Measurements from ENCODE around the gene CACNA2D4.

The CACNA2D4 gene

GRCh38 chr12:1870998-1871917 is 47.2 kb downstream of the CACNA2D4 start:
- Mint-ChIP-seq H3K4me1 (ENCODE audit: low read depth) (no peaks in the 10 kb centered on the region), H3K9me3 (no peaks in the 10 kb centered on the region), H3K36me3 (ENCODE audit: low read depth) (no peaks in the 10 kb centered on the region), H3K27ac (no peak overlapping the region), H3K27me3 (ENCODE audit: low read depth) (peaks cover 6% of the 10 kb centered on the region), H3K4me3 (no peak overlapping the region)
- DNase-seq (ENCODE audit: low spot score) = no peak

DNA sequence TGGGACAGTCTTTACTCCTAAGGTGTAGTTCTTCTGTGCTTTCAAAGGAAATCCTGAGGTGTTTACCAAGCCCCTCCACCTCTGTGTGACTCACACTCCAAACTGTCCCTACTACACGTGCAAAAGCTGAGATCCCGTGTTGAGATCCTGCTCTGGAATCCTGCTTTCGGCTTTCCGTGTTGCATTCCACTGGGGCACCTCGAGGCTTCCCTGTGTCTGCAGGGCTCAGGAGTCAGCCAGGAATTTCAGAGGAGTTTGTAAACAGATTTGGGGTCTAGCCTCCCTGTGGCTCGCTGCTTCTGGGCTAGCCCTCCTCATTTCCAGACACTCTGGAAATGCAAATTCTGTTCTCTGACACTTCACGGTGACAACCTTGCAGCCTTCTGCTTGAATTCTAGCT is 48.4 kb downstream of the CACNA2D4 start:
- no peak overlapping the region for H3K4me3 Mint-ChIP-seq
- no peak for DNase-seq (ENCODE audit: low spot score)
- H3K27me3 Mint-ChIP-seq (ENCODE audit: low read depth) = peaks cover 10% of the 10 kb centered on the region
- no peaks in the 10 kb centered on the region for H3K9me3 Mint-ChIP-seq
- H3K27ac Mint-ChIP-seq = no peak overlapping the region
- no peaks in the 10 kb centered on the region for H3K4me1 Mint-ChIP-seq (ENCODE audit: low read depth)
- H3K36me3 Mint-ChIP-seq (ENCODE audit: low read depth) = no peaks in the 10 kb centered on the region

- Mint-ChIP-seq H3K27me3 (ENCODE audit: low read depth) (peaks cover 10% of the 10 kb centered on the region), H3K27ac (no peak overlapping the region), H3K4me3 (no peak overlapping the region), H3K4me1 (ENCODE audit: low read depth) (no peaks in the 10 kb centered on the region), H3K9me3 (no peaks in the 10 kb centered on the region), H3K36me3 (ENCODE audit: low read depth) (no peaks in the 10 kb centered on the region)
- no peak for DNase-seq (ENCODE audit: low spot score)
Observed at GRCh38 chr12:1869145-1869544, 49.3 kb downstream of the CACNA2D4 start.

DNA sequence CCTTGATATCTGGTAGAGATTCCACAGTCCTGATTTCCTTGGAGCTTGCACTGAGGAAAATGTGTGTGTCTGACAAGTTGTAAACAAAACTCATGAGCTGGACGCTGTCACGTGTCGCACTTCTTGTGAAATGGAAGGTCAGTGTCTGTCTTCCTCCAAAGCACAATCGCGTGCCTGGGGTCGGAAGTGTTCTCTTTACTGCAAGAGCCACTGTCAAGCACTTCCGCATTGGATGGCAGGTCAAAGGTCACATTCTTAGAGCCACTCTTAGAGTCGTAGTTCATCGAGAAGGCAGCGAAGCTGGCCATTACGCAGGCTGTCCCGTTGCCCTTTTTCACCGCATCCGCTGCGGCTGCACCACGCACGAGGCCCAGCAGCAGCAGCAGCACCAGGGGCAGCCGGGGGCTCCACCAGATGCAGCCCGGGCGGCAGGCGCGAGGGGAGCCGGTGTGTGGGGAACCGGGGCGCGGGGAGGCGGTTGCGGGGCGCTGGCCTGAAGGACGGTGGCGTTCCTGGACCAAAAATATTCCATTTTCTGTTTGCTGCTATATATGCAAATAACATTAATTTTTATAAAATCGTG is 53.1 kb downstream of the CACNA2D4 start:
- H3K36me3 Mint-ChIP-seq (ENCODE audit: low read depth) = no peaks in the 10 kb centered on the region
- peaks cover 10% of the 10 kb centered on the region for H3K27me3 Mint-ChIP-seq (ENCODE audit: low read depth)
- DNase-seq (ENCODE audit: low spot score) = no peak
- no peaks in the 10 kb centered on the region for H3K4me1 Mint-ChIP-seq (ENCODE audit: low read depth)
- no peak overlapping the region for H3K4me3 Mint-ChIP-seq
- no peak overlapping the region for H3K27ac Mint-ChIP-seq
- no peaks in the 10 kb centered on the region for H3K9me3 Mint-ChIP-seq

- Mint-ChIP-seq H3K4me3 (no peak overlapping the region), H3K27ac (no peak overlapping the region), H3K27me3 (ENCODE audit: low read depth) (peaks cover 10% of the 10 kb centered on the region), H3K4me1 (ENCODE audit: low read depth) (no peaks in the 10 kb centered on the region), H3K36me3 (ENCODE audit: low read depth) (no peaks in the 10 kb centered on the region), H3K9me3 (no peaks in the 10 kb centered on the region)
- no peak for DNase-seq (ENCODE audit: low spot score)
Observed at GRCh38 chr12:1864867-1865266, 53.6 kb downstream of the CACNA2D4 start.

- Mint-ChIP-seq H3K36me3 (ENCODE audit: low read depth) (no peaks in the 10 kb centered on the region), H3K4me1 (ENCODE audit: low read depth) (no peaks in the 10 kb centered on the region), H3K27me3 (ENCODE audit: low read depth) (peaks cover 10% of the 10 kb centered on the region), H3K9me3 (no peaks in the 10 kb centered on the region), H3K4me3 (no peak overlapping the region), H3K27ac (no peak overlapping the region)
- no peak for DNase-seq (ENCODE audit: low spot score)
Observed at GRCh38 chr12:1864456-1864855, 54.0 kb downstream of the CACNA2D4 start.

GRCh38 chr12:1863823-1864222 is 54.6 kb downstream of the CACNA2D4 start:
- Mint-ChIP-seq H3K9me3 (no peaks in the 10 kb centered on the region), H3K4me1 (ENCODE audit: low read depth) (no peaks in the 10 kb centered on the region), H3K27ac (no peak overlapping the region), H3K4me3 (no peak overlapping the region), H3K36me3 (ENCODE audit: low read depth) (no peaks in the 10 kb centered on the region), H3K27me3 (ENCODE audit: low read depth) (peaks cover 10% of the 10 kb centered on the region)
- no peak for DNase-seq (ENCODE audit: low spot score)

DNA sequence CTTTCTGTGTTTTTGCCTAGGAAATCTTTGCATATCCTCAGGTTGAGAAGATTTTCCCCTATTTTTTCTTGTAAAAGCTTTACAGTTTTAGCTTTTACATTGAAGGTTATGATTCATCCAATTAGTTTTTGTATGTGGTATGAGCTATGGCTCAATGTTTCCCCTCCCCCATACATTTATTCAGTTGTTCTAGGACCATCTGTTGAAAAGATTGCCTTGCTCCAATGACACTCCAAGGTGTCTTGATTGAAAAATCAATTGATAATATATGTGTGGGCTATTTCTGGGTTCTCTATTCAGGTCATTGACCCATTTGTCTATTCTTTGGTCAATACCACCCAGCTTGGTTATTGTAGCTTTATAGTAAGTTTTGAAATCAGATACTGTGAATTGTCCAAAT is 55.5 kb downstream of the CACNA2D4 start:
- Mint-ChIP-seq H3K36me3 (ENCODE audit: low read depth) (no peaks in the 10 kb centered on the region), H3K4me3 (no peak overlapping the region), H3K27me3 (ENCODE audit: low read depth) (peaks cover 10% of the 10 kb centered on the region), H3K27ac (no peak overlapping the region), H3K9me3 (no peaks in the 10 kb centered on the region), H3K4me1 (ENCODE audit: low read depth) (no peaks in the 10 kb centered on the region)
- DNase-seq (ENCODE audit: low spot score) = no peak

DNA sequence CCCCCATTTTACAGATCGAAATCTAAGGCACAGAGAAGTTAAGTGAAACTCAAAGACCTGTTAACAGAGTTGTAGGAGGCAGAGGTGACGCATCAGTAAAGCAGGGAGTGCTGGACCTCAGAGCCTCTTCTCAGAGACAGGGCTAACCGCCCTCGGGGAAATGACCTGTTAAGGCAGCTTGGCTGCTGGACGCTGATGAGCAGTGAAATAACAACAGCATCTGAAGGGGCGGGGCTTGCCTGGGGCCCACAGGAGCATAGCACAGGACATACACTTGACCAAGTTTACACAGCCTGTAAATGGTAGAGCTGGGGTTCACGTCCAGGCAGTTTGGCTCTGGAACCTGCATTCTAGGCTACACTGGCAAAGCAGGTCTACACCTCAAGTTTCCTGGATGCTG is 58.8 kb downstream of the CACNA2D4 start:
- Mint-ChIP-seq H3K4me3 (no peak overlapping the region), H3K27ac (no peak overlapping the region), H3K4me1 (ENCODE audit: low read depth) (peaks cover 3% of the 10 kb centered on the region), H3K27me3 (ENCODE audit: low read depth) (no peaks in the 10 kb centered on the region), H3K9me3 (no peaks in the 10 kb centered on the region), H3K36me3 (ENCODE audit: low read depth) (no peaks in the 10 kb centered on the region)
- DNase-seq (ENCODE audit: low spot score) = no peak

GRCh38 chr12:1858456-1858855 is 60.0 kb downstream of the CACNA2D4 start:
- Mint-ChIP-seq H3K27ac (no peak overlapping the region), H3K4me1 (ENCODE audit: low read depth) (peaks cover 3% of the 10 kb centered on the region), H3K9me3 (no peaks in the 10 kb centered on the region), H3K36me3 (ENCODE audit: low read depth) (no peaks in the 10 kb centered on the region), H3K4me3 (no peak overlapping the region), H3K27me3 (ENCODE audit: low read depth) (no peaks in the 10 kb centered on the region)
- DNase-seq (ENCODE audit: low spot score) = no peak

- no peak for DNase-seq (ENCODE audit: low spot score)
- Mint-ChIP-seq H3K27me3 (ENCODE audit: low read depth) (no peaks in the 10 kb centered on the region), H3K9me3 (no peaks in the 10 kb centered on the region), H3K4me1 (ENCODE audit: low read depth) (peaks cover 3% of the 10 kb centered on the region), H3K4me3 (no peak overlapping the region), H3K27ac (no peak overlapping the region), H3K36me3 (ENCODE audit: low read depth) (no peaks in the 10 kb centered on the region)
Observed at GRCh38 chr12:1857821-1858220, 60.6 kb downstream of the CACNA2D4 start.

GRCh38 chr12:1857086-1857485 is 61.4 kb downstream of the CACNA2D4 start:
- Mint-ChIP-seq H3K4me1 (ENCODE audit: low read depth) (peaks cover 3% of the 10 kb centered on the region), H3K4me3 (no peak overlapping the region), H3K27me3 (ENCODE audit: low read depth) (peaks cover 1% of the 10 kb centered on the region), H3K27ac (no peak overlapping the region), H3K9me3 (no peaks in the 10 kb centered on the region), H3K36me3 (ENCODE audit: low read depth) (no peaks in the 10 kb centered on the region)
- DNase-seq (ENCODE audit: low spot score) = no peak

DNA sequence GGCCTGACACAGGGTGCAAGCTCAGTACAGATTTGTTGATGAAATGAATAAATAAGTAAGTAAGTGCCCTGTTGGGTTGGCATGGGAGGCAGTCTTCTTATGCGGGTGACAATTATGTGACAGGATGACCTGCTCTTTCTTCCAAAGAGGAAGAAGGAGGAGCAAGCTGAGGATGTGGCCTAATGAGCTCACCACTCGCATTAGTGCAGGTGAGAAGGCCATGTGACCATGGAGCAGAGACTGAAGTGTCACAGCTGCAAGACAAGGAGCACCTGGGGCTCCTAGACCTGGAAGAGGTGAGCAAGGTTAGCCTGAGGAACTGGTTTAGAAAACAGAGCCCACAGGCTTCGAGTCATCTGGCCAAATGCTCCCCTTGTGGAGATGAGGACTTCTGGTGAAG is 63.2 kb downstream of the CACNA2D4 start:
- no peak for DNase-seq (ENCODE audit: low spot score)
- H3K4me1 Mint-ChIP-seq (ENCODE audit: low read depth) = peaks cover 3% of the 10 kb centered on the region
- H3K27ac Mint-ChIP-seq = no peak overlapping the region
- peaks cover 2% of the 10 kb centered on the region for H3K27me3 Mint-ChIP-seq (ENCODE audit: low read depth)
- H3K36me3 Mint-ChIP-seq (ENCODE audit: low read depth) = no peaks in the 10 kb centered on the region
- H3K4me3 Mint-ChIP-seq = no peak overlapping the region
- H3K9me3 Mint-ChIP-seq = no peaks in the 10 kb centered on the region

- DNase-seq (ENCODE audit: low spot score) = no peak
- Mint-ChIP-seq H3K27me3 (ENCODE audit: low read depth) (peaks cover 2% of the 10 kb centered on the region), H3K9me3 (no peaks in the 10 kb centered on the region), H3K4me3 (no peak overlapping the region), H3K27ac (no peak overlapping the region), H3K4me1 (ENCODE audit: low read depth) (peaks cover 3% of the 10 kb centered on the region), H3K36me3 (ENCODE audit: low read depth) (no peaks in the 10 kb centered on the region)
Observed at GRCh38 chr12:1853716-1854115, 64.7 kb downstream of the CACNA2D4 start.

Measured in T-helper 2 cell treated with Interferon-gamma antibody and Interleukin-4, amounts not matched to agents 5 μg/mL and 100 μg/mL, for 36 hours (primary cell).